Parathyroid adenoma (tissue), 2 donors: ENCODE data around the gene OR9Q1.
"Not testable (repeated sequence)": the region's sequence is repeated elsewhere in the genome, so short reads cannot be mapped to it uniquely, and the experiment has no call there.

Experiments
- H2AFZ ChIP-seq: fragments of 300-600 bp; sonication (generic); one replicate; pipeline ENCODE4 v1.7.0; 2017; ENCODE audit warnings: antibody characterized with exemption, mild to moderate bottlenecking
- H3K27ac ChIP-seq: fragments of 300-600 bp; sonication (generic); one replicate; pipeline ENCODE4 v1.7.0; 2017
- H3K27me3 ChIP-seq: fragments of 300-600 bp; sonication (generic); one replicate; pipeline ENCODE4 v1.7.0; 2017; ENCODE audit warnings: low read length; ENCODE audit not compliant: control insufficient read depth, insufficient read depth
- H3K36me3 ChIP-seq: fragments of 300-600 bp; sonication (generic); one replicate; pipeline ENCODE4 v1.7.0; 2017; ENCODE audit warnings: low read length; ENCODE audit not compliant: control insufficient read depth, insufficient read depth
- H3K4me1 ChIP-seq: fragments of 300-600 bp; sonication (generic); one replicate; pipeline ENCODE4 v1.7.0; 2017; ENCODE audit warnings: control low read depth
- H3K4me2 ChIP-seq: fragments of 300-600 bp; sonication (generic); one replicate; pipeline ENCODE4 v1.7.0; 2017; ENCODE audit warnings: low read length
- H3K4me3 ChIP-seq: fragments of 300-600 bp; sonication (generic); one replicate; pipeline ENCODE4 v1.7.0; 2017; ENCODE audit warnings: low read depth, low read length
- H3K79me2 ChIP-seq: fragments of 300-600 bp; sonication (generic); one replicate; pipeline ENCODE4 v1.7.0; 2017; ENCODE audit warnings: control low read depth
- H3K9ac ChIP-seq: fragments of 300-600 bp; sonication (generic); one replicate; pipeline ENCODE4 v1.7.0; 2017; ENCODE audit warnings: mild to moderate bottlenecking
- H3K9me3 ChIP-seq: fragments of 300-600 bp; sonication (generic); one replicate; pipeline ENCODE4 v1.7.0; 2017; ENCODE audit warnings: low read length; ENCODE audit not compliant: control insufficient read depth
- TF ChIP-seq, protein P1 (sequence below): fragments of 300-600 bp; sonication (generic); IDR thresholded peaks from one replicate; pipeline ENCODE4 v1.7.0; 2017; ENCODE audit warnings: antibody characterized with exemption, mild to moderate bottlenecking
- donor health status: primary hyperparathyroidism.

Gene OR9Q1

DNA sequence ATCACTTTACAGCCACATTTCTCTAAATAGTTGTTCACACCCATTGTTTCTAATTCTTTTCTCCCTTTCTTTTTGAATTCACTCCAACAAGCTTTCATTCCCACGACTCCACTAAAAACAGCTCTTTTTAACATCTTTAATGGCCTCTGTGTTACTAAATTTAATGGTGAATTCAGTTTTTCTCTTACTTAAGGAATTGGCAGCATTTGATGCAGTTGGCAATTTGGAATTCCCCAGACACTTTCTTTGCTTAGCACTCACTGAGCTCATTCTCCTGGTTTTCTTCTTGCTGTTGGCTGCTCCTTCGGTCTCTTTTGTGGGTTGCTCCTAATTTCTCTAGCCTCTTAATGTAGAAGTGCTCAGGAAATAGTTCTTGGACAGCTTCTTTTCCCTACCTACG, 40.5 kb upstream of the OR9Q1 start:
- Histone ChIP-seq H3K36me3 (no peaks in the 10 kb centered on the region), H3K4me2 (no peak overlapping the region), H3K9me3 (no peaks in the 10 kb centered on the region), H3K79me2 (no peaks in the 10 kb centered on the region), H3K27ac (no peak overlapping the region), H3K27me3 (no peaks in the 10 kb centered on the region), H3K4me1 (no peaks in the 10 kb centered on the region), H3K4me3 (no peak overlapping the region), H3K9ac (no peak overlapping the region), H2AFZ (no peak overlapping the region)
- TF ChIP-seq, protein P1, sequence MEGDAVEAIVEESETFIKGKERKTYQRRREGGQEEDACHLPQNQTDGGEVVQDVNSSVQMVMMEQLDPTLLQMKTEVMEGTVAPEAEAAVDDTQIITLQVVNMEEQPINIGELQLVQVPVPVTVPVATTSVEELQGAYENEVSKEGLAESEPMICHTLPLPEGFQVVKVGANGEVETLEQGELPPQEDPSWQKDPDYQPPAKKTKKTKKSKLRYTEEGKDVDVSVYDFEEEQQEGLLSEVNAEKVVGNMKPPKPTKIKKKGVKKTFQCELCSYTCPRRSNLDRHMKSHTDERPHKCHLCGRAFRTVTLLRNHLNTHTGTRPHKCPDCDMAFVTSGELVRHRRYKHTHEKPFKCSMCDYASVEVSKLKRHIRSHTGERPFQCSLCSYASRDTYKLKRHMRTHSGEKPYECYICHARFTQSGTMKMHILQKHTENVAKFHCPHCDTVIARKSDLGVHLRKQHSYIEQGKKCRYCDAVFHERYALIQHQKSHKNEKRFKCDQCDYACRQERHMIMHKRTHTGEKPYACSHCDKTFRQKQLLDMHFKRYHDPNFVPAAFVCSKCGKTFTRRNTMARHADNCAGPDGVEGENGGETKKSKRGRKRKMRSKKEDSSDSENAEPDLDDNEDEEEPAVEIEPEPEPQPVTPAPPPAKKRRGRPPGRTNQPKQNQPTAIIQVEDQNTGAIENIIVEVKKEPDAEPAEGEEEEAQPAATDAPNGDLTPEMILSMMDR = no peak

DNA sequence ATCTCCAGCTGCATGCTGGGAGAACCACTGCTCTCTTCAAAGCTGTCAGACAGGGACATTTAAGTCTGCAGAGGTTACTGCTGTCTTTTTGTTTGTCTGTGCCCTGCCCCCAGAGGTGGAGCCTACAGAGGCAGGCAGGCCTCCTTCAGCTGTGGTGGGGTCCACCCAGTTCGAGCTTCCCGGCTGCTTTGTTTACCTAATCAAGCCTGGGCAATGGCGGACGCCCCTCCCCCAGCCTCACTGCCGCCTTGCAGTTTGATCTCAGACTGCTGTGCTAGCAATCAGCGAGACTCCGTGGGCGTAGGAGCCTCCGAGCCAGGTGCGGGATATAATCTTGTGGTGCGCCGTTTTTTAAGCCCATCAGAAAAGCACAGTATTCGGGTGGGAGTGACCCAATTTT, 24.2 kb upstream of the OR9Q1 start:
- H3K4me3 ChIP-seq, H3K9ac ChIP-seq, H2AFZ ChIP-seq, H3K79me2 ChIP-seq, H3K4me1 ChIP-seq, H3K9me3 ChIP-seq, H3K27me3 ChIP-seq, H3K27ac ChIP-seq, H3K4me2 ChIP-seq, H3K36me3 ChIP-seq: not testable (repeated sequence)

DNA sequence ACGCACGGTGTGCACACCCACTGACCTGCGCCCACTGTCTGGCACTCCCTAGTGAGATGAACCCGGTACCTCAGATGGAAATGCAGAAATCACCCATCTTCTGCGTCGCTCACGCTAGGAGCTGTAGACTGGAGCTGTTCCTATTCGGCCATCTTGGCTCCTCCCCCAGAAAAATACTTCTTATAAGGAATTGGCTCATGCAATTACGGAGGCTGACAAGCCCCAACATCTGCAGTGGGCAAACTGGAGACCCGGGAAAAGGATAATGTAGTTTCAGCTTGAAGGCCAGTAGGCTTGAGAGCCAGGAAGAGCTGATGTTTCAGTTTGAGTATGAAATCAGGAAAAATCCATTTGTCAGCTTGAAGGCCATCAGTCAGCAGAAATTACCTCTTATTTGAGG, 23.7 kb upstream of the OR9Q1 start:
- H3K4me2 ChIP-seq, H3K36me3 ChIP-seq, H3K4me1 ChIP-seq, H3K9ac ChIP-seq, H3K9me3 ChIP-seq, H3K4me3 ChIP-seq, H2AFZ ChIP-seq, H3K27me3 ChIP-seq, H3K27ac ChIP-seq, H3K79me2 ChIP-seq: not testable (repeated sequence)

DNA sequence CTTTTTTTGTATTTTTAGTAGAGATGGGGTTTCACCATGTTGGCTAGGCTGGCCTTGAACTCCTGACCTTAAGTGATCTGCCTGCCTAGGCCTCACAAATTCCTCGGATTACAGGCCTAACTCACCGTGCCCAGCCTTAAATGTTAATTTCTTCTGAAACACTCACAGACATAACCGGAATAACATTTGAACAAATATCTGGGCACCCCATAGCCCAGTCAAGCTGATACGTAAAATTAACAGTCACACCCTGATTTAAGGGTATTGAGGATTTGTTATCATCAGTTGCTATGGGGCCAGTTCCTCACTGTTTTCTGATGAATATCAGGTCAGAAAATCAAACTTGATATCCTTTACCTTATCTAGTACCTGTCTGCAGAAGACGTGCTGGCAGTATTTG, 23.0 kb upstream of the OR9Q1 start:
- Histone ChIP-seq H3K9ac (no peak overlapping the region), H3K27me3 (no peaks in the 10 kb centered on the region), H3K27ac (no peak overlapping the region), H3K9me3 (no peaks in the 10 kb centered on the region), H2AFZ (no peak overlapping the region), H3K4me1 (no peaks in the 10 kb centered on the region), H3K4me2 (no peak overlapping the region), H3K4me3 (no peak overlapping the region), H3K36me3 (no peaks in the 10 kb centered on the region), H3K79me2 (no peaks in the 10 kb centered on the region)
- TF ChIP-seq, protein P1 = no peak

DNA sequence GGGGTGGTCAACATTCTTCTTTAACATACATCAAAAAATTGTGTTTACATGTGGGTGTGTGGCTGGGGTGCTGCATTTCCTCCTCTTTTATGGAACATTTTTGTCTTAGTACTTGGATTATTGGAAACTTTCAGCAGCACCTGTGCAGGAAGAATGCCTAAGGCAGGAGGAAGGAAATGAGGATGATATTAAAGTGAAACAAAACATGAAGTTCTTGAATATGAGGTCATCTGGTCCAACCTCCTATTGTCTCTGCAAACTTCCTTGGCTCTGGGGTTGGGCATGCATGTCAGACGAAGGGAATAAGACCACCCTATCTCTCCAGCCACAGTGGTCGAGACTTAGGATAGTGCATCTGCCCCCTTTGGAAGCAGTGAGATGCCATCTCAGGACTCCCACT, 20.6 kb upstream of the OR9Q1 start:
- Histone ChIP-seq H3K4me2 (no peak overlapping the region), H3K4me3 (no peak overlapping the region), H3K27ac (no peak overlapping the region), H3K79me2 (no peaks in the 10 kb centered on the region), H2AFZ (no peak overlapping the region), H3K27me3 (no peaks in the 10 kb centered on the region), H3K4me1 (no peaks in the 10 kb centered on the region), H3K9ac (no peak overlapping the region), H3K9me3 (no peaks in the 10 kb centered on the region), H3K36me3 (no peaks in the 10 kb centered on the region)
- TF ChIP-seq, protein P1 = no peak

DNA sequence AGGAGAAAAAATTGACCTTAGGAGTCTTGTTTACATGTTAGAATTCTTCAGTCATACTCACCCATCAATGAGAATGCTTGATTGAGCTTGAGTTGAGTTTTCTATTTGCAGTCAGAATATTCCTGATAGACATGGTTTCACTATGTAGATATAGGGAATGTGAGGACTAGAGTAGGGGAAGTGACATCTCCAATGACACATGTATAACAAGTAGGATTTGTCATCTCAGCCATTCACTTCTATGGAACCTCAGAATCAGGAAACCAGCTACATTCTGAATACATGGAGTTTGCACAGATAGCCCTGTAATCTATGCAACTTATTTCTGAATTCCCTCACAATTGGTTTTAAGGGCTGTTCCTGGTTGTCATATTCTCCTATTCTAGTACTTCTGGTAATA, 20.1 kb upstream of the OR9Q1 start:
- no peaks in the 10 kb centered on the region for H3K9me3 ChIP-seq
- H3K4me1 ChIP-seq = no peaks in the 10 kb centered on the region
- no peak overlapping the region for H3K27ac ChIP-seq
- H3K9ac ChIP-seq = no peak overlapping the region
- no peak overlapping the region for H3K4me3 ChIP-seq
- TF ChIP-seq, protein P1 = no peak
- no peak overlapping the region for H3K4me2 ChIP-seq
- no peaks in the 10 kb centered on the region for H3K36me3 ChIP-seq
- H2AFZ ChIP-seq = no peak overlapping the region
- H3K79me2 ChIP-seq = no peaks in the 10 kb centered on the region
- no peaks in the 10 kb centered on the region for H3K27me3 ChIP-seq
